ENCODE results near the gene KCNS1.

DNA sequence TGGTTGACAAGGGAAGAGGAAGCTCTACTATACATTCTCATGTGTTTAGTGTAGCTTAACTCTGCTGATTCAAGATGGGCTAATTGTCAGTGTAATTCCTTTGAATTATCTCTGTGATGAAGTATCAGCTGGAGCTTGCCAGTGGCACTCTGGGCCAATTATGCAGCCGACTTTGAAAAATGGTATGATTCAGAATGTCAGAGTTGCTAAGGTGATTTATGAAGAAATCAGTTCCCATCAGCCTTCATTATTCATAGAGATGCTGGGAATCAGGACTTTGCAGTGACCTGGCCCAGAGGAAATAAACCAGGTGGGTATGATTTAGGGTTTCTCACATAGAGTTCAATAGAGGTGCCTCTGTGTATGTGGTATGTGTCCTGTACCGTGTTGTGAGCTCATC, 33.4 kb downstream of the KCNS1 start:
- no peak for TF ChIP-seq CTCF (IDR thresholded peaks at IDR 0.05 in 2 of 3, conservative IDR thresholded peaks at IDR 0.05 in 1 of 3; ENCODE audit: borderline replicate concordance in 1 of 3, insufficient read depth in 1 of 3, low read depth in 2 of 3, low read length in 2 of 3)
- TF ChIP-seq POLR2AphosphoS5 (IDR thresholded peaks at IDR 0.05; ENCODE audit: low read depth, low read length) = no peak
- no peak for TF ChIP-seq POLR2A (IDR thresholded peaks at IDR 0.05; ENCODE audit: borderline replicate concordance, extremely low read depth, insufficient read depth, insufficient read length)
- no peak for TF ChIP-seq REST (IDR thresholded peaks at IDR 0.05; ENCODE audit: low read depth)
- TF ChIP-seq ZFX (IDR thresholded peaks at IDR 0.05) = no peak

Data from HCT116 (cell line).